Measurements from ENCODE around the gene FBXO2. TPM values are rescaled to one million over a fixed set of nuclear protein-coding genes. Genes with fewer than 3 reads are reported as not detected.

FBXO2 gene
- total and polyA plus RNA-seq, 2 of the 4 experiments (the other 2 are of a cell fraction): 0.36 to 1.7 TPM

- Histone ChIP-seq H3K4ac (ENCODE audit: low read depth, low read length) (no peak overlapping the region), H3K18ac (ENCODE audit: low read depth, low read length) (no peak overlapping the region), H3K36me3 (ENCODE audit: control insufficient read depth, insufficient read depth, low read length) (peaks cover 19% of the 10 kb centered on the region), H3K4me2 (ENCODE audit: low read depth, low read length) (no peak overlapping the region), H3K56ac (ENCODE audit: extremely low read depth, insufficient read depth, low read length) (no peak overlapping the region), H4K8ac (ENCODE audit: low read depth in 2 of 2, low read length in 2 of 2) (no peak overlapping the region), H3K14ac (replicated peaks; ENCODE audit: low read depth, low read length) (no peak overlapping the region), H3K9ac (ENCODE audit: low read depth, low read length) (no peak overlapping the region), H4K91ac (ENCODE audit: insufficient read depth, low read depth, low read length) (no peak overlapping the region), H3K4me1 (ENCODE audit: control insufficient read depth, insufficient read depth, low read length) (no peaks in the 10 kb centered on the region), H2AK5ac (ENCODE audit: low read depth, low read length) (no peak overlapping the region), H3K79me1 (ENCODE audit: low read depth in 1 of 2, low read length in 2 of 2) (no peaks in the 10 kb centered on the region), H3K27me3 (ENCODE audit: control insufficient read depth, insufficient read depth, low read length) (no peaks in the 10 kb centered on the region), H4K5ac (ENCODE audit: low read depth, low read length) (no peak overlapping the region), H2BK5ac (ENCODE audit: low read depth, low read length, poor library complexity, severe bottlenecking) (no peak overlapping the region), H3K27ac (ENCODE audit: insufficient read depth, low read length) (no peak overlapping the region), H2AFZ (replicated peaks; ENCODE audit: low read length, poor library complexity) (no peak overlapping the region), H4K20me1 (ENCODE audit: insufficient read depth, low read length) (no peaks in the 10 kb centered on the region), H3K23ac (ENCODE audit: low read depth, low read length) (no peak overlapping the region), H3K9me1 (ENCODE audit: insufficient read depth, low read length) (no peaks in the 10 kb centered on the region), H3K4me3 (ENCODE audit: insufficient read depth, low read depth, low read length) (no peak overlapping the region), H2BK20ac (ENCODE audit: low read depth, low read length) (no peak overlapping the region), H2BK15ac (ENCODE audit: low read depth, low read length) (no peak overlapping the region), H3K9me3 (ENCODE audit: control insufficient read depth, insufficient read depth, low read length) (no peaks in the 10 kb centered on the region), H2BK120ac (ENCODE audit: low read depth, low read length) (no peak overlapping the region), H2AK9ac (replicated peaks; ENCODE audit: low read depth, low read length, poor library complexity) (peak overlapping the region; percentile 24)
- dilution Hi-C loops (cut with HindIII; ENCODE audit: low sequenced_read_pairs, unreplicated experiment): no loop called here
- ChIA-PET POLR2A (ENCODE audit: unreplicated experiment) (no interaction called here), CTCF (no interaction called here)
- TF ChIP-seq BHLHE40 (IDR thresholded peaks at IDR 0.05; ENCODE audit: low read depth, low read length) (no peak), CTCF (conservative IDR thresholded peaks at IDR 0.05; ENCODE audit: low read depth, low read length) (no peak), RFX5 (IDR thresholded peaks at IDR 0.05; ENCODE audit: low read depth, low read length) (no peak)
- intact Hi-C loops (cut with micrococcal nuclease): no loop called here
- no TSS peak for BruUV-seq (replicated peaks)
- DNase-seq (no peak), ATAC-seq (ENCODE audit: low read depth) (no peak)
- 97% methylated on average over 7 of the region's 17 CpGs; no CpG with 5 or more reads in 1 of the 2 experiments for WGBS, 2 experiments (ENCODE audit: extremely low coverage in 2 of 2, insufficient read length in 1 of 2)
- in situ Hi-C loops (cut with MboI; ENCODE audit: low sequenced_read_pairs): no loop called here
These were observed 6.9 kb upstream of the FBXO2 start for GRCh38 chr1:11661103-11661502.

Data from IMR-90 (cell line).